Progenitor cell of endocrine pancreas (in vitro differentiated cells): ENCODE data around the gene RAPGEF4. TPM values are rescaled to one million over a fixed set of nuclear protein-coding genes. Genes with fewer than 3 reads are reported as not detected.

Experiments
- DNase-seq: peaks from one replicate; pipeline ENCODE4 v3.0.0; 2021; ENCODE audit warnings: low spot score; ENCODE audit not compliant: unreplicated experiment
- H3K27ac Mint-ChIP-seq: 2 replicates; pipeline ENCODE4 v1.8.0; 2021; ENCODE audit warnings: mild to moderate bottlenecking, moderate library complexity, mixed read lengths
- H3K27me3 Mint-ChIP-seq: 2 replicates; pipeline ENCODE4 v1.8.0; 2021; ENCODE audit warnings: mixed read lengths
- H3K36me3 Mint-ChIP-seq: 2 replicates; pipeline ENCODE4 v1.8.0; 2022; ENCODE audit warnings: mixed read lengths; ENCODE audit not compliant: insufficient read depth
- H3K4me1 Mint-ChIP-seq: 2 replicates; pipeline ENCODE4 v1.8.0; 2021; ENCODE audit warnings: low read depth, mixed read lengths
- H3K4me3 Mint-ChIP-seq: 2 replicates; pipeline ENCODE4 v1.8.0; 2021; ENCODE audit warnings: low read depth, mild to moderate bottlenecking, moderate library complexity, mixed read lengths
- H3K9me3 Mint-ChIP-seq: 2 replicates; pipeline ENCODE4 v1.8.0; 2021; ENCODE audit warnings: low read depth, mixed read lengths
- CTCF ChIP-seq: fragments of 200-600 bp; sonication (generic); IDR thresholded peaks from one replicate; pipeline ENCODE4 v1.5.0; 2021; ENCODE audit warnings: antibody characterized with exemption, mild to moderate bottlenecking; ENCODE audit not compliant: unreplicated experiment
- total RNA-seq: library from RNA; stranded (reverse); gene quantifications from 2 replicates; pipeline ENCODE4 v1.2.1, GENCODE V29; 2021

RAPGEF4 gene
- total RNA-seq, 1 donor from 2014 or later = 8.6 TPM

- Mint-ChIP-seq H3K36me3 (peaks cover 3% of the 10 kb centered on the region), H3K4me1 (peaks cover 15% of the 10 kb centered on the region), H3K4me3 (no peak overlapping the region), H3K27ac (no peak overlapping the region), H3K27me3 (no peaks in the 10 kb centered on the region), H3K9me3 (peaks cover 3% of the 10 kb centered on the region)
- DNase-seq = no peak
- no peak for TF ChIP-seq CTCF
These were observed 315.0 kb downstream of the RAPGEF4 start for GRCh38 chr2:173050684-173051083.

- H3K27me3 Mint-ChIP-seq = no peaks in the 10 kb centered on the region
- H3K9me3 Mint-ChIP-seq = peaks cover 3% of the 10 kb centered on the region
- H3K36me3 Mint-ChIP-seq = peaks cover 3% of the 10 kb centered on the region
- H3K4me3 Mint-ChIP-seq = no peak overlapping the region
- TF ChIP-seq CTCF = no peak
- H3K4me1 Mint-ChIP-seq = peaks cover 15% of the 10 kb centered on the region
- no peak for DNase-seq
- H3K27ac Mint-ChIP-seq = no peak overlapping the region
These were observed 316.0 kb downstream of the RAPGEF4 start for GRCh38 chr2:173051463-173052215.

- DNase-seq = no peak
- peaks cover 3% of the 10 kb centered on the region for H3K9me3 Mint-ChIP-seq
- peaks cover 3% of the 10 kb centered on the region for H3K36me3 Mint-ChIP-seq
- peaks cover 15% of the 10 kb centered on the region for H3K4me1 Mint-ChIP-seq
- H3K27ac Mint-ChIP-seq = peak overlapping the region; percentile 4
- H3K27me3 Mint-ChIP-seq = no peaks in the 10 kb centered on the region
- no peak for TF ChIP-seq CTCF
- no peak overlapping the region for H3K4me3 Mint-ChIP-seq
These were observed 317.5 kb downstream of the RAPGEF4 start for GRCh38 chr2:173053043-173053699.

GRCh38 chr2:173054466-173054865, 318.8 kb downstream of the RAPGEF4 start:
- Mint-ChIP-seq H3K9me3 (peaks cover 3% of the 10 kb centered on the region), H3K4me1 (peaks cover 8% of the 10 kb centered on the region), H3K4me3 (no peak overlapping the region), H3K27ac (no peak overlapping the region), H3K27me3 (no peaks in the 10 kb centered on the region), H3K36me3 (peaks cover 1% of the 10 kb centered on the region)
- no peak for DNase-seq
- TF ChIP-seq CTCF = no peak

GRCh38 chr2:173056705-173057364, 321.2 kb downstream of the RAPGEF4 start:
- Mint-ChIP-seq H3K36me3 (peaks cover 1% of the 10 kb centered on the region), H3K27me3 (no peaks in the 10 kb centered on the region), H3K4me3 (no peak overlapping the region), H3K9me3 (peaks cover 3% of the 10 kb centered on the region), H3K4me1 (no peaks in the 10 kb centered on the region), H3K27ac (no peak overlapping the region)
- no peak for DNase-seq
- no peak for TF ChIP-seq CTCF
